OCI-LY7 (cell line): ENCODE results near the gene CD247. TPM values are rescaled to one million over a fixed set of nuclear protein-coding genes. Genes with fewer than 3 reads are reported as not detected.
A peak's percentile ranks its signal among the peaks of the same experiment; 100 is the strongest.

Experiments used
- BruUV-seq: library from RNA; stranded (reverse); fragments of 400-500 nt; replicated peaks from 2 replicates; lab custom pipeline; 2021; lab: Mats Ljungman, UMichigan
- CTCF ChIA-PET: fragments of 300-600 bp; sonication (Branson Sonifier 250); formaldehyde crosslinking; loops from one replicate; lab custom pipeline; 2022; ENCODE audit warnings: antibody characterized with exemption; ENCODE audit not compliant: unreplicated experiment; lab: Charles Lee
- POLR2A ChIA-PET: fragments of 300-600 bp; sonication (Branson Sonifier 250); formaldehyde crosslinking; loops from one replicate; lab custom pipeline; 2022; ENCODE audit warnings: antibody characterized with exemption; lab: Charles Lee
- DNase-seq: peaks from one replicate; pipeline ENCODE4 v3.0.0-alpha.2; 2015; ENCODE audit warnings: low spot score
- H2AFZ ChIP-seq: fragments of 200-600 bp; sonication (generic), shearing (Covaris generic); 2 replicates; pipeline ENCODE4 v1.6.1; 2014; ENCODE audit warnings: mild to moderate bottlenecking, antibody characterized with exemption, low read length, moderate library complexity
- H3K27ac ChIP-seq: fragments of 200-600 bp; sonication (generic); 2 replicates; pipeline ENCODE4 v1.5.1; 2014; ENCODE audit warnings: mixed run types, low read depth, mild to moderate bottlenecking, moderate library complexity, low read length, inconsistent platforms; ENCODE audit not compliant: poor library complexity, severe bottlenecking
- H3K36me3 ChIP-seq: fragments of 200-600 bp; sonication (generic); 2 replicates; pipeline ENCODE4 v1.6.1; 2014; ENCODE audit warnings: mild to moderate bottlenecking, antibody characterized with exemption, low read length, moderate library complexity, mixed read lengths; ENCODE audit not compliant: insufficient read depth
- H3K4me1 ChIP-seq: fragments of 200-600 bp; sonication (generic); 2 replicates; pipeline ENCODE4 v1.5.1; 2014; ENCODE audit warnings: mild to moderate bottlenecking, low read length; ENCODE audit not compliant: insufficient read depth, poor library complexity, severe bottlenecking
- H3K4me2 ChIP-seq: fragments of 200-600 bp; sonication (generic); 2 replicates; pipeline ENCODE4 v1.6.1; 2014; ENCODE audit warnings: mild to moderate bottlenecking, low read length
- H3K4me3 ChIP-seq: fragments of 200-600 bp; sonication (generic); 2 replicates; pipeline ENCODE4 v1.5.1; 2014; ENCODE audit warnings: mild to moderate bottlenecking, low read depth, low read length; ENCODE audit not compliant: poor library complexity, severe bottlenecking
- H3K79me2 ChIP-seq: fragments of 200-600 bp; sonication (generic); 2 replicates; pipeline ENCODE4 v1.6.1; 2016; ENCODE audit warnings: low read depth, mild to moderate bottlenecking, low read length, moderate library complexity, mixed read lengths; ENCODE audit not compliant: insufficient read depth
- H3K9me2 ChIP-seq: fragments of 200-600 bp; sonication (generic); 2 replicates; pipeline ENCODE4 v1.6.1; 2016; ENCODE audit warnings: mild to moderate bottlenecking, low read length, mixed read lengths; ENCODE audit not compliant: insufficient read depth
- H3K9me3 ChIP-seq: fragments of 200-600 bp; sonication (generic); 2 replicates; pipeline ENCODE4 v1.6.1; 2014; ENCODE audit warnings: mild to moderate bottlenecking, mixed run types, low read length, mixed read lengths
- H4K20me1 ChIP-seq: fragments of 200-600 bp; sonication (generic); 2 replicates; pipeline ENCODE4 v1.6.1; 2014; ENCODE audit warnings: mild to moderate bottlenecking, antibody characterized with exemption, low read length, moderate library complexity, mixed read lengths; ENCODE audit not compliant: insufficient read depth
- EZH2phosphoT487 ChIP-seq: fragments of 200-600 bp; sonication (generic); IDR thresholded peaks from 2 replicates; pipeline ENCODE4 v1.6.1; 2018; ENCODE audit warnings: low read depth, borderline replicate concordance, mild to moderate bottlenecking, mixed run types, antibody characterized with exemption, low read length, moderate library complexity, mixed read lengths
- intact Hi-C: fragments of 100-400 bp; cut with micrococcal nuclease; formaldehyde crosslinking; loops from one replicate; pipeline ENCODE4 v1.10.0; 2022; ENCODE audit not compliant: unreplicated experiment
- total RNA-seq, 2 experiments: library from RNA; depleted of rRNA in 1 of 2; stranded (reverse); fragments of >200 nt in 1 of 2; shearing (Covaris generic) in 1 of 2; gene quantifications; 2 replicates each; pipeline ENCODE4 v1.2.3, GENCODE V29; 2014 to 2022
- TF ChIP-seq, protein P1 (sequence below): fragments of 200-600 bp; sonication (generic); conservative IDR thresholded peaks from 2 replicates; pipeline ENCODE4 v1.5.1; 2014; ENCODE audit warnings: mild to moderate bottlenecking, antibody characterized with exemption, low read length, moderate library complexity, mixed read lengths

The CD247 gene
- total RNA-seq, 2 experiments from 2014 or later: 1.6 to 2.2 TPM

DNA sequence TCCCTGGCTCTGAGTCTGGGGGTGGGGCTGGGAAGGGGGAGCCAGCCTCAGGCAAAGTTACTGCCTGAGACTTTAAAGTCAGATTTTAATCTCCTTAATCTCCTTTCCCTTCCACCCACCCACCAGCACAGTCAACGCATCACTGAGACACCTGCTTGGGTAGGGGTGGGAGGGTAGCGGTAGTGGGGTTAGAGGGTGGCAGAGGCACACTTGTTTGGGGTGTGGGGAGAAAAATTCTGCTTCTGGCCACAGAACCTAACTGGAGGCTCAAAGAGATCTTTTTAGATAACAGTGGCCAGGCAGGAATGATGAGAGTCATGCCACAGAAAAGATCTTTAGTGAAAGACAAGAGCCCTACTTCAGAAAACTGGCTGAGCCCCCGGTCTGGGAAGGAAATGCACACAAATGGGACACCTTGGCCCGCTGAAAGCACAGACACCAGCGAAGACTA, 44.1 kb downstream of the CD247 start:
- Histone ChIP-seq H2AFZ (peak overlapping the region; percentile 65), H3K4me1 (peaks cover 14% of the 10 kb centered on the region), H3K4me2 (peak overlapping the region; percentile 19; the same call in 1 of the 2 replicates), H3K27ac (no peak overlapping the region), H3K79me2 (no peaks in the 10 kb centered on the region), H3K36me3 (no peaks in the 10 kb centered on the region), H4K20me1 (no peaks in the 10 kb centered on the region), H3K9me2 (no peaks in the 10 kb centered on the region), H3K9me3 (no peaks in the 10 kb centered on the region), H3K4me3 (no peak overlapping the region)
- DNase-seq: no peak
- no peak for TF ChIP-seq EZH2phosphoT487
- TF ChIP-seq, protein P1, sequence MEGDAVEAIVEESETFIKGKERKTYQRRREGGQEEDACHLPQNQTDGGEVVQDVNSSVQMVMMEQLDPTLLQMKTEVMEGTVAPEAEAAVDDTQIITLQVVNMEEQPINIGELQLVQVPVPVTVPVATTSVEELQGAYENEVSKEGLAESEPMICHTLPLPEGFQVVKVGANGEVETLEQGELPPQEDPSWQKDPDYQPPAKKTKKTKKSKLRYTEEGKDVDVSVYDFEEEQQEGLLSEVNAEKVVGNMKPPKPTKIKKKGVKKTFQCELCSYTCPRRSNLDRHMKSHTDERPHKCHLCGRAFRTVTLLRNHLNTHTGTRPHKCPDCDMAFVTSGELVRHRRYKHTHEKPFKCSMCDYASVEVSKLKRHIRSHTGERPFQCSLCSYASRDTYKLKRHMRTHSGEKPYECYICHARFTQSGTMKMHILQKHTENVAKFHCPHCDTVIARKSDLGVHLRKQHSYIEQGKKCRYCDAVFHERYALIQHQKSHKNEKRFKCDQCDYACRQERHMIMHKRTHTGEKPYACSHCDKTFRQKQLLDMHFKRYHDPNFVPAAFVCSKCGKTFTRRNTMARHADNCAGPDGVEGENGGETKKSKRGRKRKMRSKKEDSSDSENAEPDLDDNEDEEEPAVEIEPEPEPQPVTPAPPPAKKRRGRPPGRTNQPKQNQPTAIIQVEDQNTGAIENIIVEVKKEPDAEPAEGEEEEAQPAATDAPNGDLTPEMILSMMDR: no peak
- BruUV-seq: no TSS peak
- ChIA-PET POLR2A (interaction anchor here (0.6 kb wide), 1 partner anchor 78 kb away, joined by 3 read pairs; no protein-coding TSS in a partner anchor), CTCF (no interaction called here)
- intact Hi-C loops: no loop called here

DNA sequence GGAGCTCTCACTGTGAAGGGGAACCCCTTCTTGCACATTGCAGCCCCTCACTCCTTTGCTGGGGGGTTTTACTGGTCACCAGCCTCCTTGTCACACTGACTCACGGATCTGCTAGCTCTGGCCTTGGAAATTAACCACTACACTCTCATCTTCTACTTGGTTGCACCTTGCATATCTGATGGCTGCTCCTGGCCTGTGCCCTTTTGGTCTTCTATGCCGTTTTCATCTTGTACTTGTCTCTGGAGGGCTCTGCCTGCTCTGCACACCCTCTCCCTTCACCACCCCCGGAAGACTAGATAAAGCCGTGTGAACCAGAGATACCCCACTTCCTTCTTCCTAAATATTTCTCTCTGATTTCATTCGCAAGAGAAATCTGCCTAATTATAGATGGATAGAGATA, 44.6 kb downstream of the CD247 start:
- ChIA-PET CTCF (no interaction called here), POLR2A (interaction anchor here (0.9 kb wide), 2 partner anchors 8 to 26 kb away, joined by 5 to 6 read pairs; no protein-coding TSS in a partner anchor)
- no peak overlapping the region for H3K27ac ChIP-seq

More for the DNA sequence above, 44.6 kb downstream of the CD247 start:
- H3K9me3 ChIP-seq: no peaks in the 10 kb centered on the region
- H2AFZ ChIP-seq: peak overlapping the region; percentile 65
- no peaks in the 10 kb centered on the region for H4K20me1 ChIP-seq
- H3K4me3 ChIP-seq: no peak overlapping the region
- DNase-seq: peak; percentile 33
- no peaks in the 10 kb centered on the region for H3K9me2 ChIP-seq
- intact Hi-C loops: no loop called here
- TF ChIP-seq, protein P1: no peak
- no peak for TF ChIP-seq EZH2phosphoT487
- no peaks in the 10 kb centered on the region for H3K79me2 ChIP-seq
- peak overlapping the region; percentile 19; the same call in 1 of the 2 replicates for H3K4me2 ChIP-seq
- no peaks in the 10 kb centered on the region for H3K36me3 ChIP-seq
- peaks cover 14% of the 10 kb centered on the region for H3K4me1 ChIP-seq
- BruUV-seq: no TSS peak
